ENCODE data around the gene SGK1. TPM values are rescaled to one million over a fixed set of nuclear protein-coding genes. Genes with fewer than 3 reads are reported as not detected.

The SGK1 gene
- total and polyA plus RNA-seq, 4 donors, result 68.9 to 299 (median 148) TPM

DNA sequence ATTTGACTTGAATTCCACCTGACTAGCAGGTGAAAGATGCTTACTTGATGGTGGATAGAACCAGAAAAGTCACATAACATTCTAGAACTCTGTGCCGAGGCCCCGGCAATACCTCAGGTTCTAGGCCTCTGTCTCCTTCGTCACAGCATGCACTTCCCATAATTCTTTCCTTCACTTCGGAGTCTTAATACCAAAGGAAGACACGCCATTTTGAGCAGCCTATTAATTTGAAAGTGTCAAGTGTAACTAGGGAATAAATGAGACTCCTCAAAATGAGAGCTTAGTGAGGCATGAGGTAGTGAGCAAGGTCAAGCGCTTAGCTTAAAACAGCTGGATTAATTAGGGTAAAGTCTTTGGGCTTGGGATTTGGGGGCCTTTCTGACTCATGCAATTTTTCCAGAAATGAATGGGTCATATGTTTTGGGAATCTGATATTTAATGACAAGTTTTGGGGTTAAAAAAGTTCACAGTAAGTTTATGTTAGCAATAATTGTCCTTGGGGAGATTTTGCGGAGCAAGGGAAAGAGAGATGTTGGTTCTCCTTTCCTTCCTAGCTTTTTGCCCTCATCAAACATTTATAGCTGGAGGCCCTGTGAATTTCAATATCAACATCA is 29.1 kb upstream of the SGK1 start:
- DNase-seq (no peak), ATAC-seq (ENCODE audit: insufficient read depth, low FRiP score) (no peak)
- Histone ChIP-seq H3K4me1 (ENCODE audit: control insufficient read depth in 5 of 5, insufficient read depth in 5 of 5, low read length in 5 of 5) (peaks cover 0 to 6% (median 0%) of the 10 kb centered on the region in 5 donors), H3K27me3 (ENCODE audit: control insufficient read depth in 3 of 3, insufficient read depth in 3 of 3, low read length in 2 of 3) (no peaks in the 10 kb centered on the region), H3K27ac (ENCODE audit: low read depth in 1 of 2, low read length in 1 of 2) (no peak overlapping the region), H3K9me3 (ENCODE audit: control insufficient read depth in 4 of 4, insufficient read depth in 3 of 4, low read length in 3 of 4) (no peaks in the 10 kb centered on the region), H3K36me3 (ENCODE audit: control insufficient read depth in 4 of 4, insufficient read depth in 4 of 4, low read length in 4 of 4) (no peaks in the 10 kb centered on the region), H3K4me3 (no peak overlapping the region), H3K9ac (ENCODE audit: insufficient read depth in 1 of 2, low read length in 2 of 2) (no peak overlapping the region)
- 92% methylated on average over 7 of the region's 7 CpGs for WGBS, 2 donors
- TF ChIP-seq, protein P1, sequence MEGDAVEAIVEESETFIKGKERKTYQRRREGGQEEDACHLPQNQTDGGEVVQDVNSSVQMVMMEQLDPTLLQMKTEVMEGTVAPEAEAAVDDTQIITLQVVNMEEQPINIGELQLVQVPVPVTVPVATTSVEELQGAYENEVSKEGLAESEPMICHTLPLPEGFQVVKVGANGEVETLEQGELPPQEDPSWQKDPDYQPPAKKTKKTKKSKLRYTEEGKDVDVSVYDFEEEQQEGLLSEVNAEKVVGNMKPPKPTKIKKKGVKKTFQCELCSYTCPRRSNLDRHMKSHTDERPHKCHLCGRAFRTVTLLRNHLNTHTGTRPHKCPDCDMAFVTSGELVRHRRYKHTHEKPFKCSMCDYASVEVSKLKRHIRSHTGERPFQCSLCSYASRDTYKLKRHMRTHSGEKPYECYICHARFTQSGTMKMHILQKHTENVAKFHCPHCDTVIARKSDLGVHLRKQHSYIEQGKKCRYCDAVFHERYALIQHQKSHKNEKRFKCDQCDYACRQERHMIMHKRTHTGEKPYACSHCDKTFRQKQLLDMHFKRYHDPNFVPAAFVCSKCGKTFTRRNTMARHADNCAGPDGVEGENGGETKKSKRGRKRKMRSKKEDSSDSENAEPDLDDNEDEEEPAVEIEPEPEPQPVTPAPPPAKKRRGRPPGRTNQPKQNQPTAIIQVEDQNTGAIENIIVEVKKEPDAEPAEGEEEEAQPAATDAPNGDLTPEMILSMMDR (IDR thresholded peaks at IDR 0.05; ENCODE audit: control extremely low read depth, extremely low read depth), result no peak

DNA sequence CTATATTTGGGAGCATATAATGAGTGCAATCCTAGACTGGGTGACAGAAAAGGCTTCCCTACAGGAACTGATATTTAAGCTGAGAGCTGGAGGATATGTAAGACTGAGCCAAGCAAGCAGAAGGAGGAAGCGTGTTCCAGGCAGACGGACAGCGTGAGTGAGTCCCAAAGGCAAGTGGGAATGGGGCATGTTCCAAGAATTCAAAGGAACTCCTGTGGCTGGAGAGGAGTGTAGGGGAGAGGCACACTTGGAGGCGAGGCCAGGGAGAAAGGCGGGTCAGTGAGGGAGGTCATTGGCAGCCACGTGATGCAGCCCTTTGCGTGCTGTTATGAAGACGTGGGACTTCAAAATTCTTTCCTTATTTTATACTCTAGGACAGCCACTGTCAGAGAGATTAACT is 27.9 kb upstream of the SGK1 start:
- Histone ChIP-seq H3K4me1 (ENCODE audit: control insufficient read depth in 5 of 5, insufficient read depth in 5 of 5, low read length in 5 of 5) (peaks cover 0 to 6% (median 0%) of the 10 kb centered on the region in 5 donors), H3K36me3 (ENCODE audit: control insufficient read depth in 4 of 4, insufficient read depth in 4 of 4, low read length in 4 of 4) (no peaks in the 10 kb centered on the region), H3K4me3 (no peak overlapping the region), H3K9ac (ENCODE audit: insufficient read depth in 1 of 2, low read length in 2 of 2) (no peak overlapping the region), H3K27me3 (ENCODE audit: control insufficient read depth in 3 of 3, insufficient read depth in 3 of 3, low read length in 2 of 3) (no peaks in the 10 kb centered on the region), H3K27ac (ENCODE audit: low read depth in 1 of 2, low read length in 1 of 2) (peak overlapping the region; percentile 35 to 39), H3K9me3 (ENCODE audit: control insufficient read depth in 4 of 4, insufficient read depth in 3 of 4, low read length in 3 of 4) (no peaks in the 10 kb centered on the region)
- no peak for ATAC-seq (ENCODE audit: insufficient read depth, low FRiP score)
- DNase-seq, result no peak
- WGBS, 2 donors, result 64 to 65% methylated on average over 8 of the region's 8 CpGs
- TF ChIP-seq, protein P1 (IDR thresholded peaks at IDR 0.05; ENCODE audit: control extremely low read depth, extremely low read depth), result no peak

DNA sequence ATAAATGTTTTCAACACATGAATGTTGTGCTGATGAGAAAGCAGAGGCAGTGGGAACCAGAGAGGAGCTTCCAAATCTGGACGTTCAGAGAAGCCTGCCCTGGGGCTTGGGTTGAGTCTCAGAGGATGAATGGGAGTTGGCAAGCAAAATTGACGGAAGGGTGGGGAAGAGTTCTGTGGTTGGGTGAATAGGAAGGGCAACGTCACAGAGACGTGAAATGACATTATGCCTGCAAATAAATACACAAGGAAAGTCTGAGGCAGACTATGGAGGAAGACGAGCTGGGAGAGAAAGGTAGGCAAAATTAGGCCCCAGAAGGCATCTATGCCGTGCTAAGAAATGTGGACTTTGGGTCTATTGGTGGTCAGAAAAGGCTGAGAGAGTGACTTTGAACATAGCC is 25.2 kb upstream of the SGK1 start:
- Histone ChIP-seq H3K27me3 (ENCODE audit: control insufficient read depth in 3 of 3, insufficient read depth in 3 of 3, low read length in 2 of 3) (no peaks in the 10 kb centered on the region), H3K4me1 (ENCODE audit: control insufficient read depth in 5 of 5, insufficient read depth in 5 of 5, low read length in 5 of 5) (peaks cover 0 to 6% (median 0%) of the 10 kb centered on the region in 5 donors), H3K4me3 (no peak overlapping the region), H3K27ac (ENCODE audit: low read depth in 1 of 2, low read length in 1 of 2) (peak overlapping the region in 1 of 2 donors; percentile 55), H3K36me3 (ENCODE audit: control insufficient read depth in 4 of 4, insufficient read depth in 4 of 4, low read length in 4 of 4) (no peaks in the 10 kb centered on the region), H3K9ac (ENCODE audit: insufficient read depth in 1 of 2, low read length in 2 of 2) (no peak overlapping the region), H3K9me3 (ENCODE audit: control insufficient read depth in 4 of 4, insufficient read depth in 3 of 4, low read length in 3 of 4) (no peaks in the 10 kb centered on the region)
- TF ChIP-seq, protein P1 (IDR thresholded peaks at IDR 0.05; ENCODE audit: control extremely low read depth, extremely low read depth), result no peak
- WGBS, 2 donors, result 83 to 91% methylated on average over 6 of the region's 6 CpGs
- DNase-seq, result no peak
- ATAC-seq (ENCODE audit: insufficient read depth, low FRiP score), result no peak

Data from lung (tissue), 12 donors.